SJCRH30 (cell line): ENCODE data around the gene TARP.

Experiments used
- DNase-seq, 2 experiments: peaks; one replicate each; pipeline ENCODE4 v3.0.0-alpha.2; 2015 to 2020
- H3K27ac ChIP-seq: fragments of 250-450 bp; sonication (Bioruptor Pico); 2 replicates; pipeline ENCODE4 v1.5.1; 2020; ENCODE audit warnings: mild to moderate bottlenecking, moderate library complexity
- H3K27me3 ChIP-seq: fragments of 250-450 bp; sonication (Bioruptor Pico); 2 replicates; pipeline ENCODE4 v1.5.1; 2020; ENCODE audit warnings: mild to moderate bottlenecking, moderate library complexity
- H3K36me3 ChIP-seq: fragments of 250-450 bp; sonication (Bioruptor Pico); 2 replicates; pipeline ENCODE4 v1.5.1; 2020; ENCODE audit warnings: mild to moderate bottlenecking, moderate library complexity
- H3K4me1 ChIP-seq: fragments of 250-450 bp; sonication (Bioruptor Pico); 2 replicates; pipeline ENCODE4 v1.5.1; 2020; ENCODE audit warnings: mild to moderate bottlenecking, moderate library complexity
- H3K4me3 ChIP-seq: fragments of 250-450 bp; sonication (Bioruptor Pico); 2 replicates; pipeline ENCODE4 v1.5.1; 2020; ENCODE audit warnings: mild to moderate bottlenecking, moderate library complexity
- H3K9me3 ChIP-seq: fragments of 250-450 bp; sonication (Bioruptor Pico); replicated peaks from 2 replicates; pipeline ENCODE4 v1.5.1; 2020; ENCODE audit warnings: mild to moderate bottlenecking, moderate library complexity

The TARP gene

GRCh38 chr7:38310591-38311101, 37.2 kb upstream of the TARP start:
- no peak for DNase-seq

GRCh38 chr7:38309555-38309954, 36.1 kb upstream of the TARP start:
- no peak for DNase-seq
- Histone ChIP-seq H3K9me3 (0 out of 2 replicates have a peak, but pooled peaks cover 3% of the 10 kb centered on the region), H3K36me3 (no peaks in the 10 kb centered on the region), H3K27ac (no peak overlapping the region), H3K4me3 (no peak overlapping the region), H3K4me1 (0 out of 2 replicates have a peak, but pooled peaks cover 4% of the 10 kb centered on the region), H3K27me3 (peaks cover 4% of the 10 kb centered on the region; the same call in 1 of the 2 replicates)

More at GRCh38 chr7:38310591-38311101, 37.2 kb upstream of the TARP start:
- Histone ChIP-seq H3K4me1 (0 out of 2 replicates have a peak, but pooled peaks cover 4% of the 10 kb centered on the region), H3K27me3 (peaks cover 4% of the 10 kb centered on the region; the same call in 1 of the 2 replicates), H3K4me3 (no peak overlapping the region), H3K9me3 (0 out of 2 replicates have a peak, but pooled peaks cover 3% of the 10 kb centered on the region), H3K27ac (no peak overlapping the region), H3K36me3 (no peaks in the 10 kb centered on the region)

- Histone ChIP-seq H3K36me3 (no peaks in the 10 kb centered on the region), H3K27me3 (peaks cover 4% of the 10 kb centered on the region; the same call in 1 of the 2 replicates)
These were observed 34.7 kb upstream of the TARP start for GRCh38 chr7:38308140-38308539.

GRCh38 chr7:38307640-38308039, 34.2 kb upstream of the TARP start:
- Histone ChIP-seq H3K4me1 (0 out of 2 replicates have a peak, but pooled peaks cover under 1% of the 10 kb centered on the region), H3K4me3 (no peak overlapping the region), H3K36me3 (no peaks in the 10 kb centered on the region), H3K27ac (no peak overlapping the region), H3K9me3 (0 out of 2 replicates have a peak, but pooled peaks cover under 1% of the 10 kb centered on the region), H3K27me3 (peaks cover 4% of the 10 kb centered on the region; the same call in 1 of the 2 replicates)
- no peak for DNase-seq

More at GRCh38 chr7:38308140-38308539, 34.7 kb upstream of the TARP start:
- Histone ChIP-seq H3K4me3 (no peak overlapping the region), H3K4me1 (0 out of 2 replicates have a peak, but pooled peaks cover 4% of the 10 kb centered on the region), H3K9me3 (0 out of 2 replicates have a peak, but pooled peaks cover 3% of the 10 kb centered on the region), H3K27ac (no peak overlapping the region)
- no peak for DNase-seq

- Histone ChIP-seq H3K4me1 (no peaks in the 10 kb centered on the region), H3K36me3 (no peaks in the 10 kb centered on the region), H3K4me3 (no peak overlapping the region), H3K27me3 (peaks cover 4% of the 10 kb centered on the region; the same call in 1 of the 2 replicates), H3K27ac (no peak overlapping the region), H3K9me3 (no peaks in the 10 kb centered on the region)
- DNase-seq, result no peak
These were observed 33.5 kb upstream of the TARP start for GRCh38 chr7:38306914-38307313.

- Histone ChIP-seq H3K4me3 (no peak overlapping the region), H3K4me1 (no peaks in the 10 kb centered on the region), H3K36me3 (no peaks in the 10 kb centered on the region), H3K9me3 (no peaks in the 10 kb centered on the region), H3K27ac (no peak overlapping the region), H3K27me3 (peaks cover 4% of the 10 kb centered on the region)
- no peak for DNase-seq
These were observed 32.7 kb upstream of the TARP start for GRCh38 chr7:38306171-38306570.

- Histone ChIP-seq H3K27ac (no peak overlapping the region), H3K4me1 (no peaks in the 10 kb centered on the region), H3K9me3 (no peaks in the 10 kb centered on the region), H3K36me3 (no peaks in the 10 kb centered on the region), H3K27me3 (no peaks in the 10 kb centered on the region; the same call in none of the 2 replicates), H3K4me3 (no peak overlapping the region)
- DNase-seq, result no peak
These were observed 30.4 kb upstream of the TARP start for GRCh38 chr7:38303866-38304265.

- Histone ChIP-seq H3K4me3 (no peak overlapping the region), H3K27me3 (no peaks in the 10 kb centered on the region; the same call in none of the 2 replicates), H3K9me3 (no peaks in the 10 kb centered on the region), H3K27ac (no peak overlapping the region), H3K36me3 (no peaks in the 10 kb centered on the region), H3K4me1 (no peaks in the 10 kb centered on the region)
- DNase-seq, result no peak
These were observed 26.7 kb upstream of the TARP start for GRCh38 chr7:38300175-38300574.

GRCh38 chr7:38299275-38299931, 26.0 kb upstream of the TARP start:
- H3K9me3 ChIP-seq, result no peaks in the 10 kb centered on the region
- no peak for DNase-seq
- no peaks in the 10 kb centered on the region for H3K4me1 ChIP-seq
- H3K4me3 ChIP-seq, result no peak overlapping the region
- no peaks in the 10 kb centered on the region; the same call in none of the 2 replicates for H3K27me3 ChIP-seq
- no peak overlapping the region for H3K27ac ChIP-seq
- H3K36me3 ChIP-seq, result no peaks in the 10 kb centered on the region

- no peak overlapping the region for H3K4me3 ChIP-seq
These were observed 22.8 kb upstream of the TARP start for GRCh38 chr7:38296059-38296857.

GRCh38 chr7:38294926-38295325, 21.5 kb upstream of the TARP start:
- no peaks in the 10 kb centered on the region for H3K9me3 ChIP-seq
- no peaks in the 10 kb centered on the region for H3K36me3 ChIP-seq
- H3K4me3 ChIP-seq, result no peak overlapping the region
- no peaks in the 10 kb centered on the region for H3K4me1 ChIP-seq
- no peaks in the 10 kb centered on the region for H3K27me3 ChIP-seq
- no peak overlapping the region for H3K27ac ChIP-seq
- no peak for DNase-seq

More at GRCh38 chr7:38296059-38296857, 22.8 kb upstream of the TARP start:
- no peak for DNase-seq
- Histone ChIP-seq H3K9me3 (no peaks in the 10 kb centered on the region), H3K36me3 (no peaks in the 10 kb centered on the region), H3K27me3 (no peaks in the 10 kb centered on the region), H3K4me1 (no peaks in the 10 kb centered on the region), H3K27ac (no peak overlapping the region)

- DNase-seq, result no peak
- H3K36me3 ChIP-seq, result no peaks in the 10 kb centered on the region
- no peaks in the 10 kb centered on the region for H3K27me3 ChIP-seq
- H3K4me1 ChIP-seq, result no peaks in the 10 kb centered on the region
- no peaks in the 10 kb centered on the region for H3K9me3 ChIP-seq
- H3K4me3 ChIP-seq, result no peak overlapping the region
- no peak overlapping the region for H3K27ac ChIP-seq
These were observed 19.0 kb upstream of the TARP start for GRCh38 chr7:38292442-38292841.

GRCh38 chr7:38291650-38292049, 18.2 kb upstream of the TARP start:
- no peak for DNase-seq
- no peaks in the 10 kb centered on the region for H3K9me3 ChIP-seq
- H3K27ac ChIP-seq, result no peak overlapping the region
- no peaks in the 10 kb centered on the region for H3K27me3 ChIP-seq
- no peaks in the 10 kb centered on the region for H3K4me1 ChIP-seq
- H3K4me3 ChIP-seq, result no peak overlapping the region
- H3K36me3 ChIP-seq, result no peaks in the 10 kb centered on the region

GRCh38 chr7:38291117-38291647, 17.7 kb upstream of the TARP start:
- Histone ChIP-seq H3K36me3 (no peaks in the 10 kb centered on the region), H3K4me1 (no peaks in the 10 kb centered on the region), H3K27me3 (no peaks in the 10 kb centered on the region), H3K4me3 (no peak overlapping the region), H3K9me3 (no peaks in the 10 kb centered on the region), H3K27ac (no peak overlapping the region)
- no peak for DNase-seq

- Histone ChIP-seq H3K9me3 (no peaks in the 10 kb centered on the region), H3K27me3 (0 out of 2 replicates have a peak, but pooled peaks cover 3% of the 10 kb centered on the region), H3K27ac (no peak overlapping the region), H3K4me1 (no peaks in the 10 kb centered on the region), H3K4me3 (no peak overlapping the region), H3K36me3 (no peaks in the 10 kb centered on the region)
- no peak for DNase-seq
These were observed 11.1 kb upstream of the TARP start for GRCh38 chr7:38284553-38284952.
